ENCODE measurements around the gene KPNB1. TPM values are rescaled to one million over a fixed set of nuclear protein-coding genes. Genes with fewer than 3 reads are reported as not detected.

The KPNB1 gene
- total and polyA plus RNA-seq, 7 donors: 78.0 to 323 (median 192) TPM

DNA sequence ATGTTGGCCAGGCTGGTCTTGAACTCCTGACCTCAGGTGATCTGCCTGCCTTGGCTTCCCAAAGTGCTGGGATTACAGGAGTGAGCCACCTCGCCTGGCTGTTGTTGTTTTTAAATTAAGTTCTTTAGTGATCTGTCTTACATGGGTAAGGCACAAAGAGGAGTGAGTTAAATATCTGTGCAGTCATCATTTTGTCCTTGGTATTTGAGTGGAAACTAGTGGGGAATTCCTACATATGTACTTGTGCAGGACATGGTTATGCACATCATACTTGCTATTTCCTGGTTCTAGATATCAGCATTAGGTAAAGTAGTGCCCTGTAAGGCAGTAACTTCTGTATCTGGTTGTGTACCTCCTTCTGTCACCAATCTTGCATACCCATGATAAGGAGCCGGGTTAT is 3.7 kb downstream of the KPNB1 start:
- peaks cover 20 to 75% of the 10 kb centered on the region in 2 donors for H3K36me3 ChIP-seq (ENCODE audit: insufficient read depth in 1 of 2, low read depth in 1 of 2)
- ATAC-seq: no peak
- H3K9me3 ChIP-seq: no peaks in the 10 kb centered on the region
- WGBS, 3 donors: 67 to 89% (median 80%) methylated on average over 2 of the region's 2 CpGs
- TF ChIP-seq, protein P1, sequence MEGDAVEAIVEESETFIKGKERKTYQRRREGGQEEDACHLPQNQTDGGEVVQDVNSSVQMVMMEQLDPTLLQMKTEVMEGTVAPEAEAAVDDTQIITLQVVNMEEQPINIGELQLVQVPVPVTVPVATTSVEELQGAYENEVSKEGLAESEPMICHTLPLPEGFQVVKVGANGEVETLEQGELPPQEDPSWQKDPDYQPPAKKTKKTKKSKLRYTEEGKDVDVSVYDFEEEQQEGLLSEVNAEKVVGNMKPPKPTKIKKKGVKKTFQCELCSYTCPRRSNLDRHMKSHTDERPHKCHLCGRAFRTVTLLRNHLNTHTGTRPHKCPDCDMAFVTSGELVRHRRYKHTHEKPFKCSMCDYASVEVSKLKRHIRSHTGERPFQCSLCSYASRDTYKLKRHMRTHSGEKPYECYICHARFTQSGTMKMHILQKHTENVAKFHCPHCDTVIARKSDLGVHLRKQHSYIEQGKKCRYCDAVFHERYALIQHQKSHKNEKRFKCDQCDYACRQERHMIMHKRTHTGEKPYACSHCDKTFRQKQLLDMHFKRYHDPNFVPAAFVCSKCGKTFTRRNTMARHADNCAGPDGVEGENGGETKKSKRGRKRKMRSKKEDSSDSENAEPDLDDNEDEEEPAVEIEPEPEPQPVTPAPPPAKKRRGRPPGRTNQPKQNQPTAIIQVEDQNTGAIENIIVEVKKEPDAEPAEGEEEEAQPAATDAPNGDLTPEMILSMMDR (IDR thresholded peaks at IDR 0.05): no peak
- H3K4me3 ChIP-seq: no peak overlapping the region
- H3K4me1 ChIP-seq: peaks cover 42% of the 10 kb centered on the region
- H3K27ac ChIP-seq: no peak overlapping the region
- no peak for DNase-seq
- no peaks in the 10 kb centered on the region for H3K27me3 ChIP-seq (ENCODE audit: insufficient read depth in 3 of 3, low read length in 2 of 3)
- intact Hi-C loops (cut with DNase I): loop anchor here in 1 of 2 donors (10.0 kb wide), 1 partner anchor 49 kb away; no protein-coding TSS in a partner anchor

DNA sequence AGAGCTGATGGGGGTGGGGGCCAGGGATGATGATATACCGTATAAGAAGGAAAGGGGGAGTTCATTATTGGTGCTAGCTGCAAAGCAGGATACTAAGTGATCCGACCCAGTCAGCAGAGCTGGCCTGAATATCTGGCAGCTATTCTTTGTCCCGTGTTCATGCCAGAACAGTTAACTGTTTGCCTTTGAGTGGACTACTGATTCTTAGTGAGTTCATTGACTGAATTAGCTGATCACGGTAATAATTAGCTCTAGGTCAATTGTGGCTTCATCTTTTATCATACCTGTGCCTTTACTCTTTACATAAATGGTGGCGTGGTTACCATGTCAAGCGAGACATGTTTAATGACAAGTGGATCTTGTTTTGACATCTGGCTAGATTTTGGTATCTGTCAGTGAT is 5.3 kb downstream of the KPNB1 start:
- Histone ChIP-seq H3K9me3 (no peaks in the 10 kb centered on the region), H3K27ac (no peak overlapping the region), H3K36me3 (ENCODE audit: insufficient read depth in 1 of 2, low read depth in 1 of 2) (peaks cover 20 to 90% of the 10 kb centered on the region in 2 donors), H3K27me3 (ENCODE audit: insufficient read depth in 3 of 3, low read length in 2 of 3) (no peaks in the 10 kb centered on the region), H3K4me1 (peaks cover 37% of the 10 kb centered on the region), H3K4me3 (no peak overlapping the region)
- no peak for ATAC-seq
- intact Hi-C loops (cut with DNase I): loop anchor here in 1 of 2 donors (10.0 kb wide), 1 partner anchor 50 kb away; no protein-coding TSS in a partner anchor
- TF ChIP-seq, protein P1 (IDR thresholded peaks at IDR 0.05): no peak
- 39 to 52% (median 40%) methylated on average over 6 of the region's 6 CpGs for WGBS, 3 donors
- DNase-seq: no peak

DNA sequence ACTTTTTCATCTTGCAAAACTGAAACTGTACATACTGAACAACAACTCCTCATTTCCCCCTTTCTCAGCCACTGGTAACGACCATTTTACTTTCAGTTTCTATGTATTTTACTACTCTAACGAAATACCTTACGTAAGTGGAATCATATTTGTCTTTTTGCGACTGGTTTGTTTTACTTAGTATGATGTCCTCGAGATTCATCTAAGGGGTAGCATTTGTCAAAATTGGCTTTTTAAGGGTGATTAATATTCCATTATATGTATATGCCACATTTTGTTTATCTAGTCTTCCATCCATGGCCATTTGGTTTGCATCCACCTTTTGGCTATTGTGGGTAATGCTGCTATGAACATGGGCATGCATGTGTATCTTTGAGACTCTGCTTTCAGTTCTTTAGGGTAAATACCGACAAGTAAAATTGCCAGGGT is 10.4 kb downstream of the KPNB1 start:
- no peak overlapping the region for H3K4me3 ChIP-seq
- peaks cover 16 to 100% of the 10 kb centered on the region in 2 donors for H3K36me3 ChIP-seq (ENCODE audit: insufficient read depth in 1 of 2, low read depth in 1 of 2)
- peaks cover 9% of the 10 kb centered on the region for H3K4me1 ChIP-seq
- 77 to 86% (median 78%) methylated on average over 6 of the region's 6 CpGs for WGBS, 3 donors
- no peak overlapping the region for H3K27ac ChIP-seq
- intact Hi-C loops (cut with DNase I): loop anchor here (5.0 to 10.0 kb wide), 2 partner anchors 142 to 145 kb away; no protein-coding TSS in a partner anchor
- no peaks in the 10 kb centered on the region for H3K27me3 ChIP-seq (ENCODE audit: insufficient read depth in 3 of 3, low read length in 2 of 3)
- ATAC-seq: no peak
- TF ChIP-seq, protein P1 (IDR thresholded peaks at IDR 0.05): no peak
- no peaks in the 10 kb centered on the region for H3K9me3 ChIP-seq
- no peak for DNase-seq

DNA sequence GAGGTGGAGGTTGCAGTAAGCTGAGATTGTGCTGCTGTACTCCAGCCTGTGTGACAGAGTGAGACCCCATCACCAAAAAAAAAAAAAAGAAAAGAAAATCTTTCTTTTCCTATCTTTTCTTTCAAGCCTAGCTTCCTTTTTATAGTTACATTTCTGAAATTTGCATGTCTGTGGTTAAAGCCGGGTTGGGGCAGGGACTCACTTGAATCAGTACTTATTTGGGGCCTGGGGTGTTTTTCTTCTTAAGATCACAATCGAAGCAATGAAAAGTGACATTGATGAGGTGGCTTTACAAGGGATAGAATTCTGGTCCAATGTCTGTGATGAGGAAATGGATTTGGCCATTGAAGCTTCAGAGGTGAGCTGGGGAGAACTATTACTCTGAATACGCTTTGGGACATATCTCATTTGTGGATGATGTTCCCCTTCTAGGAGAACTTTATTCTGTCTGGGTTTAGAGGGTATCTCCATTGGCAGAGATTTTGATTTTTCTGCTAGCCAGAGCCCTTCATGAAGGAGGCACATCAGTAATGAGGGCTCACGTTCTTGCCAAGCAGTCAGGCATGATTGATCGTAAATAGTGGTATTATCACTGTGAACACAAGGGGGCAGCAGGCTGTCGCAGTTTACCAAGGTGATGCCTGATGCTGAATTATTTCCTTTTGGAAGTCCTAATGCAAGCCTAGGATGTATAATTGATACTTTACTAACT is 14.3 kb downstream of the KPNB1 start:
- no peak overlapping the region for H3K4me3 ChIP-seq
- H3K27me3 ChIP-seq (ENCODE audit: insufficient read depth in 3 of 3, low read length in 2 of 3): no peaks in the 10 kb centered on the region
- no peak for DNase-seq
- TF ChIP-seq, protein P1 (IDR thresholded peaks at IDR 0.05): peak; percentile 72
- H3K27ac ChIP-seq: no peak overlapping the region
- no peaks in the 10 kb centered on the region for H3K4me1 ChIP-seq
- peak; percentile 61 to 85 (median 74) for ATAC-seq
- intact Hi-C loops (cut with DNase I): loop anchor here (5.0 to 10.0 kb wide), 2 partner anchors 138 to 141 kb away; no protein-coding TSS in a partner anchor
- no peaks in the 10 kb centered on the region for H3K9me3 ChIP-seq
- WGBS, 3 donors: 46 to 60% (median 48%) methylated on average over 6 of the region's 6 CpGs
- H3K36me3 ChIP-seq (ENCODE audit: insufficient read depth in 1 of 2, low read depth in 1 of 2): peaks cover 9 to 98% of the 10 kb centered on the region in 2 donors
